GM21381 (cell line): ENCODE results near the gene SCN2A.
A peak's percentile ranks its signal among the peaks of the same experiment; 100 is the strongest.
"Not testable (repeated sequence)": the region's sequence is repeated elsewhere in the genome, so short reads cannot be mapped to it uniquely, and the experiment has no call there.

Experiments
- ATAC-seq: cut with Tn5 transposase; IDR thresholded peaks from one replicate; pipeline ENCODE4 v1.9.1; 2021; ENCODE audit warnings: mild to moderate bottlenecking, moderate library complexity; ENCODE audit not compliant: unreplicated experiment

SCN2A gene

DNA sequence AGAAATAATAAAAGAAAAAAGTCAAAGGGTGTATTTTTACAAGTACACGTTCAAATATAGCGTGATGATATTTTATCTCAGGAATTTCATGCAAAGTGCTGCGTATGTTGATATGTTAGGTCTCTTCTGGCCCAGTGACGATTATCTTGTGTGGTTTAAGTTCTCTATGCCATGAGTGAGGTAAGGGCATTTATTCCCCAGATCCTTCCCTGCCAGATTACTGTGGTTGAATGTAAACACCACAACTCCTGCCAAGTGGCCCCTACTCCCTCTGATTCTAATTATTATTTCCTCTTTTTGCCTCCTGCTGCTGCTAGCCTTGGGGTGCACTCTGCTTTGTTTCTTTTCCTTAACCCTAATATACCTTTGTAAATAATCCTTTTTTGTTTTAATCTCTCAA, 12.2 kb downstream of the SCN2A start:
- no peak for ATAC-seq

DNA sequence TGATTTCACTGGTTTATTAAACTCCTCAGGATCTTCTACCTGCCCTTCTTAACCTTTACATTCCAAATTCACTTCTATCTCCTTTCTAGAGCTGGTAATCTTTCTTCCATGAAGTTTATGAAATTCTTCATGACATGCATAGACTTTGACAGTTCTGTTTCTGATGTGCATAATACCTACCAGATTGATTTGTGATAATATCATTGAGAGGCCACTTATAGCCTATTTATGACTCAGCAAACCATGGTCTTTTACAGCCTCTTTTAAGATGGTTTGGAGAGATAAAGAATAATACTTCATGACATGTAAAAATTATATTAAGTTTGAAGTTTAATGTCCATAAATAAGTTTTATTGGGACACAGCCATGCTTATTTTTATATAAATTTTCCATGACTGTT, 14.0 kb downstream of the SCN2A start:
- no peak for ATAC-seq

DNA sequence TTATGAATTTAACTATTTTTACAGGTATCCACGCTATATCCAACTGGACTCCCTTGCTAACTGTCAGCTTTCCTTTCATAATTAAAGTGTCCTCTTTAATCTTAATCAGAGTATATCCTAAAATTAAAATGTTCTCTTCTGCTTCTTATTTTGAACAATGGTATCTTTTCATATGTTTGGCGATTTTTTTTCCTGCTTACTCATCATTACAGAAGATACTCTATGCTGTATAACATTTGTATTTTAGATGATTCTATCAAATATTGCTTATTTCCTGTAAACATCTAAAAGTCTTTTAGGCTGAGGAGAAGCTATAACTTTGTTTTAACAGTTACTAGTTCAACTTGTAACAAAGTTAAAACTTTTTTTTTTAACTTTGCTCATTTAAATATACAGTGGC, 17.4 kb downstream of the SCN2A start:
- no peak for ATAC-seq

DNA sequence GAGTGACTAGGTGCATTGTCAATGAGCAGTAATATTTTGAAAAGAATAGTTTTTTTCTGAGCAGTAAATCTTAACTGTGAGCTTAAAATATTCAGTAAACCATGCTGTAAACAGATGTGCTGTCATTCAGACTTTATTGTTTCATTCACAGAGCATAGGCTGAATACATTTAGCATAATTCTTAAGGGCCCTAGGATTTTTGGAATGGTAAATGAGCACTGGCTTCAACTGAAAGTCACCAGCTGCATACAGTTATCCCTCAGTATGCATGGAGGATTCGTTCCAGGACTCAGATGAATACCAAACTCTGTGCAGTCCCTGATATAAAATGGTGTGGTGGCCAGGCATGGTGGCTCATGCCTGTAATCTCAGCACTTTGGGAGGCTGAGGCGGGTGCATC, 21.1 kb downstream of the SCN2A start:
- ATAC-seq: not testable (repeated sequence)

DNA sequence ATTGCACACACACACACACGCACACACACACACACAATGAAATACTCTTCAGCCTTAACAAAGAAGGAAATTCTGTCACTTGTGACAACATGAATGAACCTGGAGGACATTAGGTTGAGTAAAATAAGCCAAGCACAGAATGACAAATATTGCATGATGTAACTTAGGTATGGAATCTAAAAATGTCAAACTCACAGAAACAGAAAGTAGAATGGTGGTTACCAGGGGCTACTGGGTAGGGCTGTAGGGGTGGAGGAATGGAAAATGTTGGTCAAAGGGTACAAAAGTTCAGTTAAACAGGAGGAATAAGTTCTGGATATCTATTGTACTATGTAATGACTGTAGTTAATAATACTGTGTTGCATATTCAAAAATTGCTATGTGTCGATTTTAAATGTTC, 29.5 kb downstream of the SCN2A start:
- no peak for ATAC-seq

DNA sequence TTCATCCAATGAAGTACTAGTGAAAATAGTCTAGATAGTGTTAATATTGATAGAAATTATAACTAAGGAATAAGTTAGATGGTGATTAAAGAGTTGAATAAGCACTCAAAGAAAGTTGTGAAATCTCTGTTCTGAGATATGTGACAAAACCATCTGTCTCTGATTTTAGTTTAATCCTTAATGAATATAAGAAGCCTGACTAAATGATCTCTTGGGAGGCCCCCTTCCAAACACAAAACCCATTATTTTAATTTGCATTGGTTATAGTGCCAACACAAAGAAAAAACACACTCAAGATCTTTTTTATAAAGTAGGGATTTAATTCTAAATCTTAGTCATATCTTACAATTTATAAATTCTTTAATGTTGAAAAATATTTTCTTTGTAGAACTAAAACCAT, 34.0 kb downstream of the SCN2A start:
- ATAC-seq: no peak

DNA sequence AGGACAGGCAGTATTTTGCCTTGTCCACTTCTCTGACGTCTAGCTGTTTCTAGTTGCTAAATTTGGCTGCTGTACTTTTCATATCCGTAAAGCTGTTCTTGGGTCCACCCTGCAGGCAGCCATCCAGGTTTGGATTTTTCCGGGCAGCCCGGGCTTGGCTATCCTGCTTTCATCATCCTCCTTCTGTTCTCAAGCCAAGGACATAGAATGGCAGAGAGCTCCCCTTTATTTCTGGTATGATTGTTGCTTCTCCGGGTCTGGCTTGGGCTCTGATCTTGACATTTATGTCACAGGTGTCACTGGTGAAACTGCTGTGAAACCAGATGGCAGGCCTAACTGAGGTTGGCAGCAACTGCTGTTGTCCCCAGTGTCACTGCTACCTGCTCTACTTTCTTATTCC, 35.5 kb downstream of the SCN2A start:
- no peak for ATAC-seq

DNA sequence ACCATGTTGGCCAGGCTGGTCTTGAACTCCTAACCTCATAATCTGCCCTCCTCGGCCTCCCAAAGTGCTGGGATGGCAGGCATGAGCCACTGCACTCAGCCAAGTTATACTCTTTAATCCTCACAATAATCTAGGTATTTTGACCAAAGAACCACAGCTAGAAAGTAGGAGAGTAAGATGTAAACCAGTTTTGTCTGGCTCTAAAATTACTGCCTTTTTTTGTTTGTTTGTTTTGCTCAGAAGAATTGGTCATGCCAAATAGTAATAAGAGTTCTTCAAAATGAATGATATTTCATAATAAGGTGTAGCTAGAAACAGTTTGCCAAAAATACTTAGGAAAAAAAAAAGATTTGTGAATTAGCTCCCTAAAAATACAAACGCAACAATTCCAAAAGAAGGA, 36.7 kb downstream of the SCN2A start:
- ATAC-seq: no peak

DNA sequence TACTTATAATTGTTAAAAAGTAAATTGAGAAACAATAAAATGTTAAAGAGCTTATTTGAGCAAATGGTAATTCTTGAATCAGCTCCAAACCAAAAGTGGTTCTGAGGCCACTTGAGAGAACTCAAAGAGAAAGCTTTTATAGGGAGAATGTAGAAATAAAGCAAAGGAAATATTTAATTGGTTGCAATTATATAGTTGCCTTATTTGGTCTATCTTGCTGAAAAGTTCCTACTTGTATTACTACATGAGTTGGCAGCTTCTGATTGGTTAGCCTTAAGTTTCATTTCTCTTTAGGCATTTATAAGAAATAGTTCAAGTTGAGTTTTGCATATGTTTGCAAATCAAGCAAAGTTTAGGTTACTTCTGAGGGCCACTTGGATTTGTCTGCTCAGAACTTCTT, 38.1 kb downstream of the SCN2A start:
- ATAC-seq: no peak

DNA sequence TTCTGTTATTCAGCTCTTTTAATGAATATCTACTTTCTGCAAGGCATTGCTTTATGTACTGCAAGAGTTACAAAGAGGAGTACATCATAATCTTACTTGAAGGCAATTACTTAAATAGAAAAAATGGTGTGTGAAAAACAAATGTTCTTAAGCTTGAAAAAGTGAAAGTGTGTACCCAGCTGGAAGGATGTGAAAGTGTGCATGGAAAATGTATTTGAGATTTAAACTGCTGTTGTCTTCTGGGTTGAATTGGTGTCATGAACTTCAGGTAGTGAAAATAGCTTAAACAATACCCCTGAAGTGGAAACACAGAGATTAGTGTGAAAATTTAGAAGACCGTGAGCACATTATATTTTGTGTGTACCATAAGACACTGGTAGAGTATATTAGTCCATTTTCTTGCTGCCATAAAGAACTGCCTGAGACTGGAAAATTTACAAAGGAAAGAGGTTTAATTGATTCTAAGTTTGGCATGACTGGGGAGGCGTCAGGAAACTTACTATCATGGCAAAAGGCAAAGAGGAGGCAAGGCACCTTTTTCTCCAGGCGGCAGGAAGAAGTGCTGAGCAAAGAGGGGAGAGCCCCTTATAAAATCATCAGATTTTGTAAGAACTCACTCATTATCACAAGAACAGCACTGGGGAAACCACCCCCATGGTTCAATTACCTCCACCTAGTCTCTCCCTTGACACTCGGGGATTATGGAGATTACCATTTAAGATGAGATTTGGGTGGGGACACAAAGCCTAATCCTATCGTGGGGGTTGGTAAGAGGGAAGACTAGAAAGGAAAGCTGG, 38.8 kb downstream of the SCN2A start:
- no peak for ATAC-seq

DNA sequence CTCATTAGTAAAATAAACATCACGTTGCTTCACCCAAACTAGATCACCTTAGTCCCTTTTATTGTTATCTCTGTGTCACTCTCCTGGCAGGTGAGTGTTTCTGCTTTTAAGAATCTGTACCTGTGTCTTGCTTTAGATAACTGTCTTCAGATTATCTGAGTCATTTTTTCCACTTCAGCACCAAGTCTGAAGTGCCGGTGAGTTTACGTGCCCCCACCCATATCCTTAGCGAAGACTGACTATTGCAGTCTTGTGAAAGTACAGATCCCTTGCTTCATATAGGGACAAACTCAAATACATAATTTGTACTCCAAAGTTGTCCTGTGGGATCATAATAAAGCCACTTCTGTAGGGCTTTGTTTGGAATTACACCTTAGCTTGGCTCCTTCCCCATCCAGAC, 41.1 kb downstream of the SCN2A start:
- ATAC-seq: no peak

DNA sequence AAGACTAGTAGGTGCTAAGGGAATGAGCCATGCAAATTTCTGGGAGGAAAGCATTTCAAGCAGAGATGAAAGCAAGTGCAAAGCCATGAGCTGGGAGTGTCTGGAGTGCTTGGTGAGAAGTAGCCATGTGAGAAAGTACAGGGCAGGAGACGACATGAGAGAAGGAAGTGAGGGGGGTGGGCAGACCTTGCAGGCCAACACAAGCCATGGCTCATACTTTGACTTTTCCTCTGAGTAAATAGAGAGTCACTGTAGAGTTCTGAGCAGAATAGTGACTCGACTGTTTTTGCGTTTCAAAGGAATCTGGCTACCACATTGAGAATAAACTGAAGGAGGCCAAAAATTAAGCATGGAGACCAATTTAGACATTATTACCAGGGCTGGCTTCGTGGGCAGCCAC, 42.2 kb downstream of the SCN2A start:
- no peak for ATAC-seq

DNA sequence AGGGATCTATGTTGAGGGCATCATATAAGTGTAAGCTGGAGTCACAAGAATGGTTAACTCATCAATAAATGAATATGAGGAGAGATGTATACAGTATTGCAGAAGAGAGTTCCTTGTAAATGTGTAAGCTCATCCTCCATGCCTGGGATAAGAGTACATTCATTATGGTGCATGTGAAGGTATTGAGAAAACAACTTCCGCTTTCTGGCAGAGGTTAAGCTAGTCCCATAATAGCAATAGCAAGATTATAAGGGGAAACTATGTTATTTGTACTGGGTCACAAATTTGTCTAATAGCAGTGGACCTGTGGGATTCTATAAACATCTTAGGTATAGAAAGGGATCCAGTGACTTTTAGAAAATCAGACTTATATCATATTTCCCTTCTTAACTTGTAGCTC, 44.1 kb downstream of the SCN2A start:
- no peak for ATAC-seq

DNA sequence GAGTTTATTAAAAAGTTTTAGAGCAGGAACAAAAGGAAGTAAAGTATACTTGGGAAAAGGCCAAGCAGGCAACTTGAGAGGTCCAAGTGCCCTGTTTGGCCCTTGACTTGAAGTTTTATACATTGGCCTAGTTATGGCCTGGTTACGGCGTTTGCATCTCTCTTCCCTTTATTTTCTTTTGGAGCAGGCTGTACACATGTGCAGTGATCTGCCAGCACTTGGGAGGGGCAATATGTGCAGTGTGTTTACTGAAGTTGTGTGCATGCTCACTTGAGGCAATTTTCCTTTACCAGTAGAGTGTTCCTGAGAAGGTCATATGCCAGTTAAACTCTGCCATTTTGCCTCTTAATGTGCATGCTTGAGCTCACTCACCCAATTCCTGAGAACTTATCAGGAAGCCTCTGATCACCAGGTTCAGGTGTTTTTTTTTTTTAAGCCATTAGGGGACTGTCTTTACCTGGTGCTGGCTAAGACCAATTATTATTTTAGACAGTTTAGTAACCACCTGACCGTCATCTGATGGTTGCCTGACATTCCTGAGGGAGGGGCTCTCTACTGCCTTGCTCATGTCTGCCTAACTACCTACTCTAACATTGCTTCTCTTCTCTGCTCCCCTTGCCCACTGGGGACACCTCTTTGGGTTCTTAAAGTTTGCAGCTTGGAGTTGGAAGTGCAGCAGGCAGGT, 48.0 kb downstream of the SCN2A start:
- no peak for ATAC-seq

DNA sequence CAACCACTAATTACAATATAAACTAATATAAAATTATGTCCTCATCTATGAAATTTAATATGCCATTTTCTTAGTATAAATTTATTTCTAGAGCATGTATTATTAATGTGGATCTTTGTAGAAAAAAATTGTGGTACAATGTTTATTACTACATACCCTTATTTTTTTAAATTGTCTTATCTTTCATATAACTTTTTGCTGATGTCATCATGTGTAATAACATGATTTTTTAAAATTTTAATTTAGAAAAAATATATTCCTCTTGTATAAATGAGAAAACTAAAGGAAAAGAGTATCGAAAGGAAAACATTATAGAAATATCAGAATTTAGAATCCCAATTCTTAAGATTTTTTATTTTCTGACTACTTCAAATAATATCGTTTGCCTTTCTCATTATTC, 49.9 kb downstream of the SCN2A start:
- no peak for ATAC-seq

DNA sequence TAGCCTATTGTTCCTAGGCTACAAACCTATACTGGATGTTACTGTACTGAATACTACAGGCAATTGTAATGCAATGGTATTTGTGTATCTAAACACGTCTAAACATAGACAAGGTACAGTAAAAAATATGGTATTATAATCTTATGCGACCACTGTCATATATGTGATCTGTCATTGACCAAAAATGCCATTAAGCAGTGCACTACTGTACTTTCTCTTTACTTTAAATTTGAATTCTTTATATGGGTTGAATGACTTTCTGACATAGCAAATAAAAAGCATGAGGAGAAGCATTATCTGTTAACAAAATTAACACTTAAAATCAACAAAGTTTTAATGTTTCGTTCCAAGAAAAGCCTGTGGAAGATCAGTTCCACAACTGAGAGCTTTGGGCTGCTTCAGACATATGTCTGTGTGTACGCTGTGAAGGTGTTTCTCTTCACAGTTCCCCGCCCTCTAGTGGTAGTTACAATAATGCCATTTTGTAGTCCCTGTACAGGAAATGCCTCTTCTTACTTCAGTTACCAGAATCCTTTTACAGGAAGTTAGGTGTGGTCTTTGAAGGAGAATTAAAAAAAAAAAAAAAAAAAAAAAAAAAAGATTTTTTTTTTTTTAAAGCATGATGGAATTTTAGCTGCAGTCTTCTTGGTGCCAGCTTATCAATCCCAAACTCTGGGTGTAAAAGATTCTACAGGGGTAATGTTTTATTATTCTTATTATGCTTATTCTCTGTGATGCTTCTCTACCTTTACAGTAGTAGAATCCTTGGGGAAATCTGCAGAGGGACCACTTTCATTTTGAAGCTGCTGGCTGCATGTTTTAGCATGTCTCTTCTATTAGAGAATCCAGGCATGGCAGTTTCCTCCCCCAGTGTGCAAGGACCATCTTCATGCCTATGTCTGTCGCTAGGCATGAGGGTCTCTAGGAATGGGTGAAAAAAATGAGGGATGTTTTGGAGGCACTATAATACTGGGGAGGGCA, 54.5 kb downstream of the SCN2A start:
- ATAC-seq: peak; percentile 100

DNA sequence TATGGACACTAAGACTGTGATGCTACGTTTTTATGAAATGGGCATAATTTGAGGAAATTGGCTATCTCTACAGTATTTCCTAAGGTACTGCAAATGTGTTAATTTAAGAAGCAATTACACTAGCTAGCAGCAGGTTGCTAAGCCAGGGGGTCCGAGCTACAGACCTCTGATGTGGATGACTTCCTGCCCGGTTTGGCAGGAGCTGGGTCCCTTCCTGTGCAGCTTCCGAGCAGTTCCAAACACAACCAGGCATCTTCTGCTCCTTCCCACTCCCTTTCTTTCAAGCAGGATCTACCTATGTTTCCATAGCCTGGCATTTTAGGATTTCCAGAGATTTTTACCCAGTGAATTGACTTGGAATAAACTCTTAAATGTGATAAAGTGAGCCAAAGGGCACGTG, 55.7 kb downstream of the SCN2A start:
- no peak for ATAC-seq

DNA sequence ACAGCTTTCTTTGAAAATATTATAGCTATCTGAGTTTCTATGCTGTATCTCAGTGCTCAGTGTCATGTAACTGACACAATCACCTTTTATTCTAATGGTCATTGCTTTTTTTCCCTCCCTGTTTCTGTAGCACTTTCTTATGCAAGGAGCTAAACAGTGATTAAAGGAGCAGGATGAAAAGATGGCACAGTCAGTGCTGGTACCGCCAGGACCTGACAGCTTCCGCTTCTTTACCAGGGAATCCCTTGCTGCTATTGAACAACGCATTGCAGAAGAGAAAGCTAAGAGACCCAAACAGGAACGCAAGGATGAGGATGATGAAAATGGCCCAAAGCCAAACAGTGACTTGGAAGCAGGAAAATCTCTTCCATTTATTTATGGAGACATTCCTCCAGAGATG, 56.4 kb downstream of the SCN2A start:
- no peak for ATAC-seq

DNA sequence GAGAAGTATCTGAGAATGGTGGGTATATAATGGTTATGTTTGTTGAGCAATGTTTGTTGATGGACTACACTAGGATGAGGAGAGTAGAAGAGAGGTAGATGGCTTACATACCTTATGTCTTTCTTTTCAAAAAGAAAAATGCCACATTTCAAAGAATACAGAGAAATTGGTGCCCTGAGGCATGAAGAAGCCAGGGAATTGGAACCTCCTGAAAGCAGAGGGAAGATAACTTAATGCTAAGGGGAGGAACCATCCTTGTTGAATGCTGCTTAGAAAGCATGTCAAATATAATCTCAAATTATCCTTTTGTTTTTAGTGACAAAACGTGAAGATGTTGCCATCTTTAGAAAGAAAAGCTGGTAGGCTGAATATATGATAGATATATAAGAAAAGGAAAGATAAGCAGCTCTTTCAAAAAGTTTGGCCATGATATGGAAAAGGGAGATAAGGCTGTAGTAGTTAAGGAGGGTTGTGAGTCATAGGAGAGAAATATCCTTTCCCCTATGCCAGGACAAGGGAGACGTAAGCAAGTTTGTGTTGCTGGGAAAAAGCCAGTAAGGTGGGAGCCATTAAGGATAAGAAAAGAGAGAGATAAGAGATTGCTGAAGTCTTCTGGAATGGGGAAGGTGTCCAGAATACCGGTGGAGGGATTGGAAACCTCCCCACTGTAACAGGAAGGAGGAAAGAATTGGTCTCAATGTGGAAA, 66.3 kb downstream of the SCN2A start:
- ATAC-seq: no peak

DNA sequence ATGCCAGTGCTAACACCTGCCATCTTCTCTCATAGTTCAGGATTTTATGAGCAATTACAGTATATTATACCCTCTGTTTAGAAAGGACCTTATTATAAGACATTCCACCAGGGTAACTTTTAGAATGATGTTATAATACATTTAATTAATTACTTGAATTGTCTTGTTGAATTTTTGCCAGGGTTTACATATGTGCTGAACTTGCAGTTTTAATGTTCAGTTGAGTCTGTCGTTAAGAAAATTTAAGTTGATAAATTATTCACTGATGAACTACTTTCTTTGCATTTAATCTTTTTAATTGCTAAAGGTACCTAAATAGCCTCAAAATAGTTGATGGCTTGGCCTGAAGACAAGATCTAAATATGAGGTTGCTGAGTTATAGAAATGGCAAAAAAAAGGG, 68.1 kb downstream of the SCN2A start:
- no peak for ATAC-seq

DNA sequence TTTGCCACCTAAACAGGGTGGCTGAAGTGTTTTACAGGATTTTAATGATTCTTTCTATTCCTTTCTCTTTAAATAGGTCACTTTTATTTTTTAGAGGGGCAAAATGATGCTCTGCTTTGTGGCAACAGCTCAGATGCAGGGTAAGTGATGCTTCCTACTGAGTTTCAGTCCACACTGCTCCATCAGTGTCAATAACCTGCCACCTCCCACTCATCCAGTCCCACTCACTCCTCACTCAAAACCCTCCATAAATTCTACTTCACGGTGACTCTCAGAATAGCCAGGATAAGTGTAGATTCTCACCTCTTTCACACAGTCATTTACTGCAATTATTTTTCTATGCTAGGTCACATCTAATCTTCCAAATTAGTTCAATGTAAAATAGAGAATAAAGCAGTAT, 72.7 kb downstream of the SCN2A start:
- no peak for ATAC-seq
